Gastrocnemius medialis (tissue), 4 donors: ENCODE data around the gene CHMP1B.

Source experiments
- POLR2A ChIP-seq, 2 donors: fragments of 450-650 bp; IDR thresholded peaks; one replicate each; pipeline ENCODE4 v1.6.1; 2017; ENCODE audit warnings: antibody characterized with exemption in 2 of 2, mild to moderate bottlenecking in 2 of 2, moderate library complexity in 2 of 2
- TF ChIP-seq, protein P1 (sequence below), 5 experiments: fragments of 450-650 bp in 3 of 5; fragments of 200-600 bp in 2 of 5; sonication (generic) in 2 of 5; IDR thresholded peaks in 4 of 5; conservative IDR thresholded peaks in 1 of 5; 1 replicate in 4 of 5; 2 replicates in 1 of 5; pipeline ENCODE4 v1.5.1; 2016 to 2019; ENCODE audit warnings: antibody characterized with exemption in 5 of 5, mild to moderate bottlenecking in 3 of 5, moderate library complexity in 3 of 5

DNA sequence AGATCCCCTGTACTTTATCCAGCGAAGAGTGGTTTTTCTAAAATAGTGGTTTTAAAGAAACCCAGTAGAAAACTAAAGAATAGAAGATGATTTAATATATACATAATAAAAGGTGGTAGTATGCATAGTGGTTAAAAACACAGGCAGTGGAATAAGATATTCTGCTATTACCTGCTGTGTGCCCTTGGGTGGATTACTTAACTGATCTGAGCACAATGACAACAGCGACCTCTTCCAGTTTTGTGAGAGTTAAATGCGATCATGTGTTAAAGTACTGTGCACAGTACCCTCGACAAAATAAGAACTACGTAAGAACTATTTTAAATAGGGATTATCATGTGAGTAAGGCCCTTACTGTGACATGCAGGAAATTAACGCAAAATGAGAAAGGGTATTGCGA lies 30.0 kb upstream of the CHMP1B start:
- TF ChIP-seq, protein P1, sequence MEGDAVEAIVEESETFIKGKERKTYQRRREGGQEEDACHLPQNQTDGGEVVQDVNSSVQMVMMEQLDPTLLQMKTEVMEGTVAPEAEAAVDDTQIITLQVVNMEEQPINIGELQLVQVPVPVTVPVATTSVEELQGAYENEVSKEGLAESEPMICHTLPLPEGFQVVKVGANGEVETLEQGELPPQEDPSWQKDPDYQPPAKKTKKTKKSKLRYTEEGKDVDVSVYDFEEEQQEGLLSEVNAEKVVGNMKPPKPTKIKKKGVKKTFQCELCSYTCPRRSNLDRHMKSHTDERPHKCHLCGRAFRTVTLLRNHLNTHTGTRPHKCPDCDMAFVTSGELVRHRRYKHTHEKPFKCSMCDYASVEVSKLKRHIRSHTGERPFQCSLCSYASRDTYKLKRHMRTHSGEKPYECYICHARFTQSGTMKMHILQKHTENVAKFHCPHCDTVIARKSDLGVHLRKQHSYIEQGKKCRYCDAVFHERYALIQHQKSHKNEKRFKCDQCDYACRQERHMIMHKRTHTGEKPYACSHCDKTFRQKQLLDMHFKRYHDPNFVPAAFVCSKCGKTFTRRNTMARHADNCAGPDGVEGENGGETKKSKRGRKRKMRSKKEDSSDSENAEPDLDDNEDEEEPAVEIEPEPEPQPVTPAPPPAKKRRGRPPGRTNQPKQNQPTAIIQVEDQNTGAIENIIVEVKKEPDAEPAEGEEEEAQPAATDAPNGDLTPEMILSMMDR (IDR thresholded peaks at IDR 0.05 in 4 of 5, conservative IDR thresholded peaks at IDR 0.05 in 1 of 5): no peak
- no peak for TF ChIP-seq POLR2A (IDR thresholded peaks at IDR 0.05)
